Lower leg skin (tissue), 4 donors: ENCODE measurements around the gene FRMD1. TPM values are rescaled to one million over a fixed set of nuclear protein-coding genes. Genes with fewer than 3 reads are reported as not detected.

Experiments used
- DNase-seq, 2 donors: peaks; one replicate each; pipeline ENCODE4 v3.0.0-alpha.2; 2019; ENCODE audit warnings: low spot score in 2 of 2
- H3K4me3 ChIP-seq: fragments of 200-600 bp; sonication (generic); 2 replicates; pipeline ENCODE4 v1.5.1; 2017; ENCODE audit warnings: mild to moderate bottlenecking, low read depth; ENCODE audit not compliant: poor library complexity, severe bottlenecking
- POLR2A ChIP-seq, 2 donors: fragments of 450-650 bp; IDR thresholded peaks; one replicate each; pipeline ENCODE4 v1.6.1; 2016 to 2017; ENCODE audit warnings: antibody characterized with exemption in 2 of 2, mild to moderate bottlenecking in 1 of 2, moderate library complexity in 1 of 2
- WGBS, 2 donors: methylation state at CpG; one replicate each; pipeline ENCODE4 v1.1.5; 2018; 5-methylcytosine and 5-hydroxymethylcytosine counted together
- intact Hi-C: fragments of 100-400 bp; cut with DNase I; formaldehyde crosslinking; loops from one replicate; pipeline ENCODE4 v1.15.0; 2023; ENCODE audit warnings: low total_unique reads
- total RNA-seq, 4 donors: library from RNA; depleted of rRNA; stranded (reverse); fragments of >200 nt; gene quantifications; one replicate each; pipeline ENCODE4 v1.1.0, GENCODE V29; 2016
- TF ChIP-seq, protein P1 (sequence below), 3 donors: fragments of 450-650 bp; IDR thresholded peaks; one replicate each; pipeline ENCODE4 v1.5.1; 2016; ENCODE audit warnings: antibody characterized with exemption in 3 of 3, mild to moderate bottlenecking in 3 of 3, moderate library complexity in 2 of 3

Gene FRMD1
- total RNA-seq, 4 donors from 2014 or later, result 0.32 to 1.2 (median 0.72) TPM

DNA sequence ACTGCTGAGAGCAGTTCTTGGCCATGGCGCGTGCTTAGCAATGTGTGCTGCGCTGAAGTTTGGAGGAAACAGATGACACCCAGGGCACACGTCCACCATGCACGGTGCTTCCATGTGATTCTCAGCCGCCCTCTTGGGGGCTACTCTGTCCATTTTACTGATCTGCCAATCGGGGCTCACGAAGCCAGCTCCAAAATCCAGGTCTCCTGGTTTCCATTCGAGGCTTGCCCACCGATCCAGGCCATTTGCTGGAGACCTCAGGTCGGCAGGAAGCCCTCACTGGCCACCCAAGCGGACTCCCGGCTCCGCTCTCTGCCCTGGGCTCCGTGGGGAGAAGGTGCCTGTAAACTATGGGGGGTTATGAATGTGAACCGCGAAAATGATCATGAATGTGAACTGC, 11.7 kb upstream of the FRMD1 start:
- WGBS, 2 donors, result 75 to 83% methylated on average over 14 to 17 of the region's 17 CpGs
- no peak overlapping the region for H3K4me3 ChIP-seq
- no peak for TF ChIP-seq POLR2A (IDR thresholded peaks at IDR 0.05)
- TF ChIP-seq, protein P1, sequence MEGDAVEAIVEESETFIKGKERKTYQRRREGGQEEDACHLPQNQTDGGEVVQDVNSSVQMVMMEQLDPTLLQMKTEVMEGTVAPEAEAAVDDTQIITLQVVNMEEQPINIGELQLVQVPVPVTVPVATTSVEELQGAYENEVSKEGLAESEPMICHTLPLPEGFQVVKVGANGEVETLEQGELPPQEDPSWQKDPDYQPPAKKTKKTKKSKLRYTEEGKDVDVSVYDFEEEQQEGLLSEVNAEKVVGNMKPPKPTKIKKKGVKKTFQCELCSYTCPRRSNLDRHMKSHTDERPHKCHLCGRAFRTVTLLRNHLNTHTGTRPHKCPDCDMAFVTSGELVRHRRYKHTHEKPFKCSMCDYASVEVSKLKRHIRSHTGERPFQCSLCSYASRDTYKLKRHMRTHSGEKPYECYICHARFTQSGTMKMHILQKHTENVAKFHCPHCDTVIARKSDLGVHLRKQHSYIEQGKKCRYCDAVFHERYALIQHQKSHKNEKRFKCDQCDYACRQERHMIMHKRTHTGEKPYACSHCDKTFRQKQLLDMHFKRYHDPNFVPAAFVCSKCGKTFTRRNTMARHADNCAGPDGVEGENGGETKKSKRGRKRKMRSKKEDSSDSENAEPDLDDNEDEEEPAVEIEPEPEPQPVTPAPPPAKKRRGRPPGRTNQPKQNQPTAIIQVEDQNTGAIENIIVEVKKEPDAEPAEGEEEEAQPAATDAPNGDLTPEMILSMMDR (IDR thresholded peaks at IDR 0.05), result no peak
- intact Hi-C loops, result no loop called here
- DNase-seq, result no peak

DNA sequence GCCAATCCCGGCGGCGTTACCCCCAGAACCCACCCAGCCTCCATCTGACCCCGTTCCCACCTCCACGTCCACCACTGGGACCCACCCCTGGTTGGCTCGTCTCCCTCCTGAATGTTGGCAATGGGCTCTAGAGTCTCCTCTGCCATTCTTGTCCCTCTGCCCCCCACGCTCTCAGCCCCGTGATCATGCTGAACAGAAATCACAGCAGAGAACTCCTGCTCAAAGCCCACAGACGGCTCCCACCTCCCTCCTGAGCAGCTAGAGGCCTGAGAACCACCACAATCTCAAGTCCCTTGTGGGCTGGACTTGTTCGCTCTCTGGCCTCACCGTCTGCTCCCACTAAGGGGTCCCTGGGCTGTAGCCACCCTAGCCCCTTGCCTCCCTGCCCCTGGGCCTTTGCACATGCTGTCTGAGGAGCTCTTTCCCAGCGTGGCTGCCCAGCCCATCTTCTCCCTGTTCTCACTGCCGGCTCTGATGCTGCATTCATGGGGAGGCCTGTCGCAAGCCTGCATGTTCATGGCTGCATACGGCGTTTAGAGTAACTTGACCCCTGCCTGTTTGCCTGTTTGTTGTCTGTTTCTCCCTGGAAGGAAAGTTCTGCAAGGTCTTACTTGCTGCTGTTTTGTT, 11.2 kb upstream of the FRMD1 start:
- TF ChIP-seq, protein P1 (IDR thresholded peaks at IDR 0.05), result no peak
- TF ChIP-seq POLR2A (IDR thresholded peaks at IDR 0.05), result no peak
- WGBS, 2 donors, result 86 to 89% methylated on average over 16 of the region's 16 CpGs
- intact Hi-C loops, result no loop called here
- H3K4me3 ChIP-seq, result no peak overlapping the region
- DNase-seq, result no peak

DNA sequence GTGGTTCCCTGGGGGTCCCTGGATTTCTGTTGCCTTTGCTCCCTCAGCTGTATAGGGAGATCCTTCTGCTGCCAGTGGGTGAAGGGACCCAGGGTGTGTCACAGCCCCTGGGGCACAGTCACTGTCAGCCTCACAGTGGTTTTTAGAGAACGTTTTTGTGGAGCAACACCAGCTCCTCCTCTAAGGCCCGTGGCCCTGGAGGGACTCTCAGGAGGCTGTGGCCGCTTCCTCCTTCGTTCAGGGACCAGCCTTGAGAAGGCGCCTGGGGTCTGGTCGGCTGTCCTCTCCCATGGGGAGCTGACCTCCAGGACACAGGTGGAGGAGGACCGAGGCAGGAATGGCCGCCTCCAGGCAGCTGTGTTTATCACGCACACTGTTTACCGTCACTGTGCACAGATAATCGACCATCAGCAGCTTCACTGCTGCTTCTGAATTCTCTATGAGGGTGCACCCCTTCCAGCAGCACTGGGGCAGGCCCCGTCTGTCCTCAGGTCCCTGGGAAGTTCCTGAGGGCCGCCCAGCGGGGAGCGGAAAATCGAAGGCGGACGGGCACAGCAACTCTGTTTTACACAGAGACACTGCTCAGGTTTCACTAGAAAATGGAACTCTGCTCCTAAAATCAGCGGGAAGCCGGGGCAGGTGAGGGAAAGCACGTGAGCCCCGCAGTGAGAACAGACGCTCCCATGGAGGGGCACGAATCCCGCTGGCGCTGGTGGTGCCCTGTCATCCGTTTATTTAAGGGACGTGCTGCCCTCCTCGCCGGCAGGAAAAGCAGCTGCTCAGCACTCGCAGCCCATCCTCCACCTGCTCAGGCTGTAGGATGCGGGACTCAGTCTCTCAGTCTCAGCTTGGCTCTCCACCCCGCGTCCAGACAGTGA, 10.4 kb upstream of the FRMD1 start:
- intact Hi-C loops, result no loop called here
- WGBS, 2 donors, result 82 to 87% methylated on average over 34 of the region's 34 CpGs
- no peak overlapping the region for H3K4me3 ChIP-seq
- no peak for DNase-seq
- TF ChIP-seq, protein P1 (IDR thresholded peaks at IDR 0.05), result no peak
- no peak for TF ChIP-seq POLR2A (IDR thresholded peaks at IDR 0.05)

DNA sequence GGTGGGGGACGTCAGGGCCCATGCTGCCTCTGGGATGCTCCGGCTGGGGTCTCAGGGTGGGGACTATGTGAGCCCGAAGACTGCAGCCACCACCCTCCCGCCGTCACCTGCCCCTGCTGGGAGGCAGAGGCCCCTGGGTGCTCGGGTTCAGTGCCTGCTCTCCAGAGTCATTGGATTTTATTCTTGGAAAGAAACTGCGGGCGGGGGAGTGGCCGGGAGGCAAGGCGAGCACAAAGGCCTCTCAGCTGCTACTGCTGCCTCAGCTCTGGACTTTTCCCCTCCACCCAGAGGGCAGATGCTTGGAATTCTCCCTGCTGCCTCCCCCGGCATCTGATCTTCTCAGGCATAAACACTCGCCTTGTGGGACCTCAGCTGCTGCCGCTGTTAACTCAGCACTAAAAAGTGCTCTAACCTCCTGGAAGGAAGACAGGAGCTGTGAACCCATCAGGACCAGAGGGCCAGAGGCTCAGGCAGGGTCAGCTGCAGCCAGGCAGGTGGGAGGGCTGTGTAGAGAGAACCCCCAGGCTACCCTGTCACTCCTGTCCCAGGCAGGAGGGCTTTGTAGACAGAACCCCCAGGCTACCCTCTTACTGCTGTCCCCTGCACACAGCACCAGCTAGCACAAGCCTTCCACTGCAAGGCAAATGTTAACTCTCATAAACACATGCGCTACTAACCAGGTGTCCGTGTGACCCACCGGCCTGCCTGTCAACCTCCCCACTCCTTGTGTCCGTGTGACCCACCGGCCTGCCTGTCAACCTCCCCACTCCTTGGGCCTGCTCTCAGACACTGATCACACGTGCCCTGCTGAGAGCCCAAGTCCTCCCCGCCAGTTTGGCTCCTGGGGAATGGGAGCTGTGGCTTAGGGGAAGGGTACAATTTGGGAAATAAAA, 9.4 kb upstream of the FRMD1 start:
- TF ChIP-seq, protein P1 (IDR thresholded peaks at IDR 0.05), result no peak
- no peak for TF ChIP-seq POLR2A (IDR thresholded peaks at IDR 0.05)
- no peak overlapping the region for H3K4me3 ChIP-seq
- no peak for DNase-seq
- 62 to 67% methylated on average over 16 to 20 of the region's 20 CpGs for WGBS, 2 donors
- intact Hi-C loops, result no loop called here

DNA sequence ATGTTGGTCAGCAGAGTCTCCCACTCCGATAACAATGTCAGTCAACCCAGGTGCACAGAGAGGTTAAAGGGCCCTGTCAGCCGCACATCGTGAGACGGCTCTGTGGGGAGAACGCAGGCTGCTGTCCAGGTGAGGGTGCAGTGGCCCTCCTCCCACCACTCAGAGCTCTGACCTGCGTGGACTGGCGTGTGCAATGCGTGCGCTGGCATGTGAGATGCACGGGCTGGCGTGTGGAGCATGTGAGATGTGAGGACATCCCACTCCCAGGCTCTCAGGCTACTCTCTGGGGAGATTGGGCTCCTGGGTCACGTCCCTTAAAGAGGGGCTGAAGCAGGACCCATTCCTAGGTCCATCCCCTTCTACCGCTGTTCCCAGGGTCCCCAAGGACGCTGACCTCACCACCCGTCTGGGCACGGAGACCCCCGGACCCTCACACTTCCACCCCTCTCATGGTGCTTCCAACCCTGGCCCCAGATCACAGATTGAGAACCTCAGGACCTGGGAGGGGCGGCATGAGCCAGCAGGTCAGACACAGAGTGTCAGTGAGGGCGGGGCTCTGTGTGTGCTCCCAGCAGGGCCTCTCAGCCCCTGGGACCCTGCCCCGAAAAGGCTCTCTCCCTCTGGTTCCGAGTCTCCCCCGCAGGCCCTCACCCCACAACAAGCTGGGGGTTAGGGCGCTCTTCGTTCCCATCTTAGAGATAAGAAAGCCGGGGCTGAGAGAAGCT, 8.6 kb upstream of the FRMD1 start:
- no peak for DNase-seq
- H3K4me3 ChIP-seq, result no peak overlapping the region
- TF ChIP-seq, protein P1 (IDR thresholded peaks at IDR 0.05), result no peak
- no peak for TF ChIP-seq POLR2A (IDR thresholded peaks at IDR 0.05)
- intact Hi-C loops, result no loop called here
- WGBS, 2 donors, result 82 to 87% methylated on average over 24 to 25 of the region's 25 CpGs
